BJ (cell line): ENCODE measurements around the gene SETDB2. TPM values are rescaled to one million over a fixed set of nuclear protein-coding genes. Genes with fewer than 3 reads are reported as not detected.

Experiments used
- CTCF ChIA-PET: fragments of 350-600 bp; formaldehyde crosslinking; extraction: SDS; loops from one replicate; lab custom pipeline; 2021; ENCODE audit warnings: antibody characterized with exemption, inconsistent platforms; lab: Yijun Ruan, JAX
- POLR2A ChIA-PET: fragments of 300-600 bp; sonication (Branson Sonifier 250); formaldehyde crosslinking; extraction: SDS; loops from one replicate; lab custom pipeline; 2021; ENCODE audit warnings: antibody characterized with exemption; lab: Charles Lee
- DNase-seq: peaks from one replicate; pipeline ENCODE4 v3.0.0-alpha.2; 2011; ENCODE audit warnings: low read depth
- H3K27me3 ChIP-seq: 2 replicates; pipeline ENCODE4 v1.6.0; 2011; ENCODE audit warnings: low read length; ENCODE audit not compliant: control insufficient read depth, insufficient read depth
- H3K36me3 ChIP-seq: 2 replicates; pipeline ENCODE4 v1.5.1; 2011; ENCODE audit warnings: low read length; ENCODE audit not compliant: control insufficient read depth, insufficient read depth
- H3K4me3 ChIP-seq: 2 replicates; pipeline ENCODE4 v1.5.1; 2011; ENCODE audit warnings: low read depth, mild to moderate bottlenecking, control low read depth, low read length
- CTCF ChIP-seq: IDR thresholded peaks from 2 replicates; pipeline ENCODE4 v1.5.1; 2011; ENCODE audit warnings: low read depth, mild to moderate bottlenecking, control low read depth, inconsistent platforms, low read length, moderate library complexity; ENCODE audit not compliant: insufficient read depth
- polyA plus RNA-seq: library from polyadenylated mRNA; depleted of rRNA; stranded (reverse); fragments of >200 nt; gene quantifications from 2 replicates; pipeline ENCODE4 v1.2.3, GENCODE V29; 2011

The SETDB2 gene
- polyA plus RNA-seq, 1 experiment, result 2.3 TPM

DNA sequence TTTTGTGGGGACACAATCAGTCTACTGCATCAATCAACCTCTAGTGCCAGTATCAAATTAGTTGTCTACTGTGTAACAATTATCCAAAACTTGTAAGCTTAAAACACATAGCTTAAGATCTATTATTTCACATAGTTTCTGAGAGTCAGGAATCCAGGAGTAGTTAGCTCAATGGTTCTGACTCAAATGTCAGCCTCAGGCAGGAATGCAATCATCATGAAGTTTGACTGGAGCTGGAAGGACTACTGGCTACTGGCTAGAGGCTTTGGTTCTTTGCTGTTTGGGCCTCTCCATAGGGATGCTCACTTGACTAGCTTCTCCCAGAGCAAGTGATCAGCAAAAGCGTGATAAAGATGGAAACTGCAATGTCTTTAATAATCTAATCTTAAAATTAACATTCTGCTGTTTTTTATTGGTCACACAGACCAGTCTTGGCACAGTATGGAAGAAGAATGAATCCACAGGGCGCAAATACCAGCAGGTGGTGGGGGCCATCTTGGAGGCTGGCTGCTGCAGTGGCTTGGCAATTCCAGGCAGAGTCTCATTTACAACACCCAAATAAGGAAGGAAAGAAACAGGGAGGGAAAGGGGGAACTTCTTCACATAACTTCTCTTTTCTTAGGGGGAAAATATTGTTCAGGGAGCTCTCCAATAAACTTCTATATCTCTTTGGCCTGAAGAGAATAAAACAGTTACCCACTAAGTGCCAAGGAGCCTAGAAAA is 15.9 kb upstream of the SETDB2 start:
- no peak for TF ChIP-seq CTCF
- ChIA-PET CTCF (interaction anchor here (0.8 to 1.7 kb wide), 2 partner anchors 9 to 12 kb away, joined by 3 read pairs; no protein-coding TSS in a partner anchor), POLR2A (no interaction called here)
- DNase-seq, result no peak
- Histone ChIP-seq H3K36me3 (no peaks in the 10 kb centered on the region), H3K4me3 (no peak overlapping the region), H3K27me3 (no peaks in the 10 kb centered on the region)

DNA sequence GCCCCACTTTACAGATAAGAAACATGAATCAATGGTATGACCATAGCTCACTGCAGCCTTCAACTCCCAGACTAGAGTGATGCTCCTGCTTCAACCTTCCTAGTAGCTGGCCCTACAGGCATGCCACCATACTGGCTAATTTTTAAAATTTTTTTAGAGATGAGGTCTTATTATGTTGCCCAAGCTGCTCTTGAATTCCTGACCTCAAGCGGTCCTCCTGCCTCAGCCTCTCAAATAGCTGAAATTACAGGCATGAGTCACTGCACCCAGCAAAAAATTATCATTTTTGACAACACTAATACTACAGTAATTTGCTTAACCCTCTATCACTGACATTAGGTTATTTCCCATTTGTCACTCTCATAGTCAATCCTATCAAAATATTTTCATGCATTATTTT is 15.0 kb upstream of the SETDB2 start:
- Histone ChIP-seq H3K4me3 (no peak overlapping the region), H3K36me3 (no peaks in the 10 kb centered on the region), H3K27me3 (no peaks in the 10 kb centered on the region)
- no peak for DNase-seq
- ChIA-PET CTCF (no interaction called here), POLR2A (no interaction called here)
- no peak for TF ChIP-seq CTCF

- CTCF ChIA-PET, result interaction anchor here (1.1 to 3.3 kb wide), 11 partner anchors 17 to 183 kb away, joined by 3 to 28 read pairs (median 7); no protein-coding TSS in a partner anchor
- no peak for DNase-seq
- no peak overlapping the region for H3K4me3 ChIP-seq
- TF ChIP-seq CTCF, result no peak
- no peaks in the 10 kb centered on the region for H3K27me3 ChIP-seq
- POLR2A ChIA-PET, result no interaction called here
- H3K36me3 ChIP-seq, result no peaks in the 10 kb centered on the region
Measured at GRCh38 chr13:49435992-49436391, 8.1 kb upstream of the SETDB2 start.

GRCh38 chr13:49436890-49437289 is 7.2 kb upstream of the SETDB2 start:
- POLR2A ChIA-PET, result interaction anchor here (0.6 kb wide), 1 partner anchor 102 kb away, joined by 5 read pairs; no protein-coding TSS in a partner anchor
- no peaks in the 10 kb centered on the region for H3K27me3 ChIP-seq
- DNase-seq, result no peak
- no peaks in the 10 kb centered on the region; the same call in 1 of the 2 replicates for H3K36me3 ChIP-seq
- TF ChIP-seq CTCF, result peak; percentile 17; the same call in 1 of the 2 replicates
- CTCF ChIA-PET, result interaction anchor here (0.7 to 3.3 kb wide), 18 partner anchors 16 to 461 kb away, joined by 3 to 28 read pairs (median 4); no protein-coding TSS in a partner anchor
- no peak overlapping the region for H3K4me3 ChIP-seq

GRCh38 chr13:49437705-49438104 is 6.4 kb upstream of the SETDB2 start:
- POLR2A ChIA-PET, result no interaction called here
- no peak for DNase-seq
- TF ChIP-seq CTCF, result no peak
- Histone ChIP-seq H3K36me3 (no peaks in the 10 kb centered on the region; the same call in 1 of the 2 replicates), H3K27me3 (no peaks in the 10 kb centered on the region), H3K4me3 (no peak overlapping the region)
- CTCF ChIA-PET, result interaction anchor here (0.8 to 3.3 kb wide), 9 partner anchors 22 to 461 kb away, joined by 3 to 28 read pairs (median 6); no protein-coding TSS in a partner anchor
